ENCODE results near the gene PLS3.
"Not testable (repeated sequence)": the region's sequence is repeated elsewhere in the genome, so short reads cannot be mapped to it uniquely, and the experiment has no call there.

The PLS3 gene

GRCh38 chrX:115616943-115617563 is 56.1 kb downstream of the PLS3 start:
- no peak for DNase-seq

- DNase-seq, result no peak
These were observed 61.6 kb downstream of the PLS3 start for GRCh38 chrX:115622534-115622933.

GRCh38 chrX:115624916-115625315 is 63.9 kb downstream of the PLS3 start:
- DNase-seq, result no peak

- DNase-seq, result no peak
These were observed 64.8 kb downstream of the PLS3 start for GRCh38 chrX:115625572-115626301.

- DNase-seq, result no peak
These were observed 69.2 kb downstream of the PLS3 start for GRCh38 chrX:115630204-115630603.

- DNase-seq, result no peak
These were observed 71.5 kb downstream of the PLS3 start for GRCh38 chrX:115632455-115632854.

- not testable (repeated sequence) for DNase-seq
These were observed 72.4 kb downstream of the PLS3 start for GRCh38 chrX:115633397-115633796.

GRCh38 chrX:115639334-115639880 is 78.4 kb downstream of the PLS3 start:
- DNase-seq, result no peak

- DNase-seq, result no peak
These were observed 81.3 kb downstream of the PLS3 start for GRCh38 chrX:115642311-115642710.

GRCh38 chrX:115642895-115643530 is 82.0 kb downstream of the PLS3 start:
- DNase-seq, result peak in 1 of 2 donors; percentile 44

GRCh38 chrX:115644397-115644796 is 83.4 kb downstream of the PLS3 start:
- DNase-seq, result not testable (repeated sequence)

- DNase-seq, result no peak
These were observed 88.6 kb downstream of the PLS3 start for GRCh38 chrX:115649461-115650063.

- no peak for DNase-seq
These were observed 89.5 kb downstream of the PLS3 start for GRCh38 chrX:115650449-115650848.

- DNase-seq, result no peak
These were observed 89.9 kb downstream of the PLS3 start for GRCh38 chrX:115650916-115651315.

GRCh38 chrX:115652221-115652620 is 91.2 kb downstream of the PLS3 start:
- DNase-seq, result no peak

GRCh38 chrX:115665122-115665521 is 104.1 kb downstream of the PLS3 start:
- DNase-seq, result no peak

GRCh38 chrX:115679460-115679859 is 118.5 kb downstream of the PLS3 start:
- DNase-seq, result no peak

- DNase-seq, result no peak
These were observed 126.6 kb downstream of the PLS3 start for GRCh38 chrX:115687595-115687994.

- DNase-seq, result no peak
These were observed 129.0 kb downstream of the PLS3 start for GRCh38 chrX:115689931-115690330.

- DNase-seq, result peak in 1 of 2 donors; percentile 54
These were observed 129.7 kb downstream of the PLS3 start for GRCh38 chrX:115690511-115691216.

GRCh38 chrX:115693476-115693875 is 132.5 kb downstream of the PLS3 start:
- no peak for DNase-seq

GRCh38 chrX:115694028-115694427 is 133.1 kb downstream of the PLS3 start:
- no peak for DNase-seq

- no peak for DNase-seq
These were observed 135.1 kb downstream of the PLS3 start for GRCh38 chrX:115696039-115696438.

Data from activated CD4-positive, alpha-beta T cell treated with anti-CD3 and anti-CD28 coated beads for 4 hours (primary cell).